IPS DF 6.9 (cell line): Measurements from ENCODE around the gene IGF2BP2.
A peak's percentile ranks its signal among the peaks of the same experiment; 100 is the strongest.
"Not testable (repeated sequence)": the region's sequence is repeated elsewhere in the genome, so short reads cannot be mapped to it uniquely, and the experiment has no call there.

Experiments
- DNase-seq: peaks from one replicate; pipeline ENCODE4 v3.0.0-alpha.2; 2013; ENCODE audit warnings: low read depth, low spot score
- H3K27ac ChIP-seq: one replicate; pipeline ENCODE4 v1.5.1; 2013; ENCODE audit warnings: low read length, control low read depth
- H3K27me3 ChIP-seq: 2 replicates; pipeline ENCODE4 v1.6.1; 2013; ENCODE audit warnings: mild to moderate bottlenecking, low read length; ENCODE audit not compliant: control insufficient read depth, insufficient read depth
- H3K36me3 ChIP-seq: 2 replicates; pipeline ENCODE4 v1.6.1; 2013; ENCODE audit warnings: low read length; ENCODE audit not compliant: control insufficient read depth, insufficient read depth
- H3K4me1 ChIP-seq: 2 replicates; pipeline ENCODE4 v1.6.1; 2013; ENCODE audit warnings: low read length; ENCODE audit not compliant: control insufficient read depth, insufficient read depth
- H3K4me3 ChIP-seq: 2 replicates; pipeline ENCODE4 v1.5.1; 2013; ENCODE audit warnings: mild to moderate bottlenecking, low read length
- H3K9me3 ChIP-seq: 2 replicates; pipeline ENCODE4 v1.6.1; 2013; ENCODE audit warnings: low read length, inconsistent platforms; ENCODE audit not compliant: control insufficient read depth, insufficient read depth
- WGBS: extraction: QIAGEN DNeasy Blood & Tissue Kit; methylation state at CpG from one replicate; pipeline ENCODE4 v1.1.7; 2013; ENCODE audit warnings: mixed read lengths, missing lambda C conversion rate; ENCODE audit not compliant: insufficient read length, insufficient coverage; 5-methylcytosine and 5-hydroxymethylcytosine counted together

IGF2BP2 gene

DNA sequence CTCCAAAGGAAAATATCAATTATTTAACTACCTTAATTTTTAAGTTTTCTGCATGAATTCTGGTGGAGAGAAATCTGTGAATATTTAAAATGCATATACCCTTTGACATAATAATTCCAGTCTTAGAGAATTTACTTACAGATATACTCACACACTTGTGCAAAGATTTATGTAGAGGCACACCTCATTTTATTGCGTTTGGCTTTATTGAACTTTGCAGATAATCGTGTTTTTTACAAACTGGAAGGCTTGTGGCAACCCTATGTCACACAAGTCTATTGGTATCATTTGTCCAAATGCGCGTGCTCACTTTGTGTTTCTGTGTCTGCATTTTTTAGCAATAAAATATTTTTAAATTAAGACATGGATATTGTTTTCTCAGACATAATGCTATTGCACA lies 157.3 kb downstream of the IGF2BP2 start:
- peaks cover 11% of the 10 kb centered on the region; the same call in 1 of the 2 replicates for H3K36me3 ChIP-seq

DNA sequence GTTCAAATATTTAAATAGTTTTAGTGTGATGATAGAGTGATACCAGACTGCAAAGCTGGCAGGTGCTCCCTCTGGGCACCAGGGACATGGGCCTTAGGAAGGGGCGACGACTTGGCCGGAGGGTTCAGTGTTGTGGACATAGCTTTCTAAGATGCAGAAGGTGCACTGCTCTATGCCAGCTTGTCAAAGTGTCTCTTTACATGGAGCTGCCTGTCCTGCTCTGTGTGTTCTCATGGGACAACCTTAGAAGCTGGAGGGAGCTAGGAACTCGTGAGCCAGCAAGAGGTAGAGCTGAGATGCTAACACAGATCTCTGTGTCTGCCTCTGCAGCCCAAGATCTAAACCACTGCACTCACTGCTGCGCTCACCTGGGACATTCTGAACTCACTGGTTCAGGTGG lies 160.9 kb downstream of the IGF2BP2 start:
- Histone ChIP-seq H3K36me3 (no peaks in the 10 kb centered on the region), H3K9me3 (no peaks in the 10 kb centered on the region), H3K27ac (no peak overlapping the region), H3K4me1 (no peaks in the 10 kb centered on the region), H3K27me3 (no peaks in the 10 kb centered on the region), H3K4me3 (no peak overlapping the region)
- WGBS: no CpG with 5 or more reads among the region's 5 CpGs
- DNase-seq: no peak

More for the DNA sequence above, 157.3 kb downstream of the IGF2BP2 start:
- no peaks in the 10 kb centered on the region for H3K4me1 ChIP-seq
- no CpG with 5 or more reads among the region's 4 CpGs for WGBS
- H3K27me3 ChIP-seq: no peaks in the 10 kb centered on the region
- no peaks in the 10 kb centered on the region for H3K9me3 ChIP-seq
- DNase-seq: no peak
- no peak overlapping the region for H3K27ac ChIP-seq
- no peak overlapping the region for H3K4me3 ChIP-seq

DNA sequence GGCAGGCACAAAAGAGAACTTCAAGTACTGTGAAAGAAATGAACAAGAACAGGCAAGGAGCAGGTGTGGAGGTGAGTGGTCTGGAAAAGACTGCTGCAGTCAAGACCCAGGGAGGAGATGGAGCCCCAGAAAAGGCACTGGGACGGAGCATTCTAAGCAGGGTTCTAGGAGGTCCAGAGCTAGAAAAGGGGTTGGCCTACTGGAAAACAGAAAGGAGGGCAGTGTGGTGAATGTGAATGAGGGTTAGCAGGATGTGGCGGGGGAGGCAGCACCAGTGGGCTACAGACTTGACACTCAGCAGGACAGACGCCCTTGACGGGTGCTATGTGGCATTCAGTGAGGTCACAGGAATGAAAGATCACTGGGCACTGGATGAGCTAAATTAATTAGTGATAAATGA lies 163.1 kb downstream of the IGF2BP2 start:
- Histone ChIP-seq H3K9me3 (no peaks in the 10 kb centered on the region), H3K4me1 (no peaks in the 10 kb centered on the region), H3K27me3 (no peaks in the 10 kb centered on the region), H3K27ac (no peak overlapping the region), H3K36me3 (peaks cover 9% of the 10 kb centered on the region; the same call in 1 of the 2 replicates), H3K4me3 (no peak overlapping the region)
- WGBS: no CpG with 5 or more reads among the region's 4 CpGs
- no peak for DNase-seq

GRCh38 chr3:185661296-185661695 lies 163.5 kb downstream of the IGF2BP2 start:
- not testable (repeated sequence) for H3K4me1 ChIP-seq, H3K4me3 ChIP-seq, H3K27ac ChIP-seq, DNase-seq, H3K27me3 ChIP-seq, H3K9me3 ChIP-seq
- no CpG with 5 or more reads among the region's 10 CpGs for WGBS
- H3K36me3 ChIP-seq: peaks cover 12% of the 10 kb centered on the region; the same call in 1 of the 2 replicates

- Histone ChIP-seq H3K36me3 (peaks cover 15% of the 10 kb centered on the region; the same call in 1 of the 2 replicates), H3K4me3 (no peak overlapping the region), H3K27ac (no peak overlapping the region), H3K9me3 (no peaks in the 10 kb centered on the region), H3K4me1 (no peaks in the 10 kb centered on the region), H3K27me3 (no peaks in the 10 kb centered on the region)
- DNase-seq: peak; percentile 67
- no CpG with 5 or more reads among the region's 18 CpGs for WGBS
These were observed 164.6 kb downstream of the IGF2BP2 start for GRCh38 chr3:185659942-185660921.

DNA sequence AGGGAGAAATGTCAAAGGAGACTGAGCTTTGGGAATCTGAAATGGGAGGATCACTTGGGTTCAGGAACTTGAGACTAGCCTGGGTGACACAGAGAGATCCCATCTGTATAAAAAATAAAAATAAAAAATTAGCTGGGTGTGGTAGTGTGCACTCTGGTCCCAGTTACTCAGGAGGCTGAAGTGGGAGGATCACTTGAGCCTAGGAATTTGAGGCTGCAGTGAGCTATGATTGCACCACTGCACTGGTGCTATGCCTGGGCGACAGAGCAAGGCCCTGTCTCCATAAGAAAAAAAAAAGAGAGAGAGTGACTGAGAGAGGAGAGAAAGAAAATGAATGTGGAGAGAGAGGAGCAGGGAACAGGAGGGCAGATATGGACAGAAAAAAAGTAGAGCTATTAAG lies 165.9 kb downstream of the IGF2BP2 start:
- no CpG with 5 or more reads among the region's 1 CpG for WGBS
- Histone ChIP-seq H3K4me1 (no peaks in the 10 kb centered on the region), H3K27ac (no peak overlapping the region), H3K4me3 (no peak overlapping the region), H3K36me3 (peaks cover 24% of the 10 kb centered on the region; the same call in 1 of the 2 replicates), H3K9me3 (no peaks in the 10 kb centered on the region), H3K27me3 (no peaks in the 10 kb centered on the region)
- no peak for DNase-seq

- Histone ChIP-seq H3K4me3 (no peak overlapping the region), H3K9me3 (no peaks in the 10 kb centered on the region), H3K4me1 (no peaks in the 10 kb centered on the region), H3K36me3 (peaks cover 26% of the 10 kb centered on the region; the same call in 1 of the 2 replicates), H3K27ac (no peak overlapping the region), H3K27me3 (no peaks in the 10 kb centered on the region)
- DNase-seq: no peak
- no CpG with 5 or more reads among the region's 8 CpGs for WGBS
These were observed 166.3 kb downstream of the IGF2BP2 start for GRCh38 chr3:185658504-185658912.

- Histone ChIP-seq H3K4me1 (no peaks in the 10 kb centered on the region), H3K4me3 (no peak overlapping the region), H3K9me3 (no peaks in the 10 kb centered on the region), H3K36me3 (peaks cover 26% of the 10 kb centered on the region; the same call in 1 of the 2 replicates), H3K27me3 (no peaks in the 10 kb centered on the region), H3K27ac (no peak overlapping the region)
- no peak for DNase-seq
- WGBS: no CpG with 5 or more reads among the region's 15 CpGs
These were observed 166.9 kb downstream of the IGF2BP2 start for GRCh38 chr3:185657691-185658503.

- Histone ChIP-seq H3K27ac (no peak overlapping the region), H3K4me3 (no peak overlapping the region), H3K36me3 (peaks cover 31% of the 10 kb centered on the region; the same call in 1 of the 2 replicates), H3K27me3 (no peaks in the 10 kb centered on the region), H3K4me1 (no peaks in the 10 kb centered on the region), H3K9me3 (no peaks in the 10 kb centered on the region)
- no peak for DNase-seq
- WGBS: no CpG with 5 or more reads among the region's 12 CpGs
These were observed 167.6 kb downstream of the IGF2BP2 start for GRCh38 chr3:185657211-185657610.

GRCh38 chr3:185656321-185656840 lies 168.5 kb downstream of the IGF2BP2 start:
- H3K4me1 ChIP-seq: no peaks in the 10 kb centered on the region
- no peak overlapping the region for H3K27ac ChIP-seq
- no peak overlapping the region for H3K4me3 ChIP-seq
- H3K27me3 ChIP-seq: no peaks in the 10 kb centered on the region
- no peaks in the 10 kb centered on the region for H3K9me3 ChIP-seq
- DNase-seq: no peak
- no CpG with 5 or more reads among the region's 8 CpGs for WGBS
- peaks cover 37% of the 10 kb centered on the region for H3K36me3 ChIP-seq
